A172 (cell line): Measurements from ENCODE around the gene TNP2. TPM values are rescaled to one million over a fixed set of nuclear protein-coding genes. Genes with fewer than 3 reads are reported as not detected.

Source experiments
- DNase-seq: peaks from one replicate; pipeline ENCODE4 v3.0.0-alpha.2; 2015; ENCODE audit warnings: low spot score
- total RNA-seq: library from RNA; depleted of rRNA; stranded (reverse); fragments of >200 nt; shearing (Covaris generic); gene quantifications from 2 replicates; pipeline ENCODE4 v1.2.3, GENCODE V29; 2014; rRNA removed

Gene TNP2
- total RNA-seq = not detected in 2 replicates

- no peak for DNase-seq
Observed at GRCh38 chr16:11268921-11269375, at the start of gene TNP2. TSS of gene TNP2 (minus strand) at chr16:11269325. CDS start at chr16:11269262, 63 bp downstream.

GRCh38 chr16:11318817-11319216 is 49.7 kb upstream of the TNP2 start:
- DNase-seq = no peak

GRCh38 chr16:11316331-11317015 is 47.3 kb upstream of the TNP2 start:
- DNase-seq = peak; percentile 75

GRCh38 chr16:11315510-11315909 is 46.4 kb upstream of the TNP2 start:
- DNase-seq = peak; percentile 95

GRCh38 chr16:11314309-11314894 is 45.3 kb upstream of the TNP2 start:
- no peak for DNase-seq

- no peak for DNase-seq
Observed at GRCh38 chr16:11313493-11314308, 44.6 kb upstream of the TNP2 start.

GRCh38 chr16:11312718-11313492 is 43.8 kb upstream of the TNP2 start:
- peak; percentile 67 for DNase-seq

GRCh38 chr16:11310997-11311561 is 42.0 kb upstream of the TNP2 start:
- no peak for DNase-seq

GRCh38 chr16:11310634-11310977 is 41.5 kb upstream of the TNP2 start:
- DNase-seq = no peak

GRCh38 chr16:11309895-11310633 is 40.9 kb upstream of the TNP2 start:
- DNase-seq = no peak

- DNase-seq = no peak
Observed at GRCh38 chr16:11308493-11309283, 39.6 kb upstream of the TNP2 start.

- no peak for DNase-seq
Observed at GRCh38 chr16:11307639-11308492, 38.7 kb upstream of the TNP2 start.

- DNase-seq = no peak
Observed at GRCh38 chr16:11306997-11307638, 38.0 kb upstream of the TNP2 start.

- no peak for DNase-seq
Observed at GRCh38 chr16:11306381-11306780, 37.3 kb upstream of the TNP2 start.

GRCh38 chr16:11303405-11304138 is 34.4 kb upstream of the TNP2 start:
- DNase-seq = no peak

GRCh38 chr16:11302977-11303376 is 33.9 kb upstream of the TNP2 start:
- DNase-seq = no peak

- no peak for DNase-seq
Observed at GRCh38 chr16:11301645-11302501, 32.7 kb upstream of the TNP2 start.
